Fibroblast of lung (primary cell): ENCODE data around the gene MGP. TPM values are rescaled to one million over a fixed set of nuclear protein-coding genes. Genes with fewer than 3 reads are reported as not detected.

ENCODE experiments used
- DNase-seq, 2 donors: peaks; one replicate each; pipeline versions ENCODE4 v3.0.0 to v3.0.0-alpha.2; 2010; ENCODE audit warnings: low read depth in 2 of 2
- H2AFZ ChIP-seq: 2 replicates; pipeline ENCODE4 v1.5.1; 2012; ENCODE audit warnings: low read length, control low read depth, inconsistent platforms
- H3K27ac ChIP-seq: 2 replicates; pipeline ENCODE4 v1.5.1; 2011; ENCODE audit warnings: low read length, control low read depth; ENCODE audit not compliant: insufficient read depth
- H3K27me3 ChIP-seq: 2 replicates; pipeline ENCODE4 v1.5.1; 2011; ENCODE audit warnings: mild to moderate bottlenecking, low read length; ENCODE audit not compliant: control insufficient read depth, insufficient read depth
- H3K36me3 ChIP-seq: 2 replicates; pipeline ENCODE4 v1.5.1; 2011; ENCODE audit warnings: low read length; ENCODE audit not compliant: control insufficient read depth, insufficient read depth
- H3K4me1 ChIP-seq: 2 replicates; pipeline ENCODE4 v1.5.1; 2011; ENCODE audit warnings: low read length; ENCODE audit not compliant: control insufficient read depth, insufficient read depth; ENCODE audit errors: extremely low read depth
- H3K4me2 ChIP-seq: 2 replicates; pipeline ENCODE4 v1.5.1; 2011; ENCODE audit warnings: low read length, control low read depth; ENCODE audit not compliant: insufficient read depth; ENCODE audit errors: extremely low read depth
- H3K4me3 ChIP-seq, 4 experiments: fragments of 200-600 bp in 1 of 4; sonication (generic) in 1 of 4; replicated peaks in 1 of 4; 2 replicates each; pipeline ENCODE4 v1.5.1; 2011 to 2016; ENCODE audit warnings: low read length in 4 of 4, low read depth in 3 of 4, mild to moderate bottlenecking in 3 of 4, control low read depth in 2 of 4, inconsistent platforms in 1 of 4, mixed read lengths in 1 of 4; ENCODE audit not compliant: insufficient read depth in 1 of 4; ENCODE audit errors: control extremely low read depth in 1 of 4
- H3K79me2 ChIP-seq: 2 replicates; pipeline ENCODE4 v1.5.1; 2012; ENCODE audit warnings: mild to moderate bottlenecking, low read length, inconsistent platforms; ENCODE audit not compliant: control insufficient read depth, insufficient read depth
- H3K9ac ChIP-seq: 2 replicates; pipeline ENCODE4 v1.5.1; 2011; ENCODE audit warnings: mild to moderate bottlenecking, low read length, control low read depth; ENCODE audit not compliant: insufficient read depth
- H3K9me3 ChIP-seq: 2 replicates; pipeline ENCODE4 v1.5.1; 2012; ENCODE audit warnings: low read depth, low read length; ENCODE audit not compliant: control insufficient read depth, insufficient read depth
- H4K20me1 ChIP-seq: 2 replicates; pipeline ENCODE4 v1.5.1; 2011; ENCODE audit warnings: low read length; ENCODE audit not compliant: control insufficient read depth, insufficient read depth; ENCODE audit errors: extremely low read depth
- EZH2 ChIP-seq: IDR thresholded peaks from 2 replicates; pipeline ENCODE4 v1.5.1; 2012; ENCODE audit warnings: low read length, control low read depth, mild to moderate bottlenecking; ENCODE audit errors: missing control alignments
- polyA plus RNA-seq, 2 donors: library from polyadenylated mRNA; depleted of rRNA in 1 of 2; stranded (reverse) in 1 of 2; unstranded in 1 of 2; fragments of >200 nt; gene quantifications; 2 replicates each; pipeline ENCODE4 v1.2.1, GENCODE V29; 2011 to 2012; ENCODE audit warnings: missing spikeins in 1 of 2
- total RNA-seq: library from RNA; depleted of rRNA; stranded (reverse); fragments of >200 nt; gene quantifications from 2 replicates; pipeline ENCODE4 v1.2.1, GENCODE V29; 2014
- TF ChIP-seq, protein P1 (sequence below), 2 donors: IDR thresholded peaks in 1 of 2; conservative IDR thresholded peaks in 1 of 2; 1 replicate in 1 of 2; 2 replicates in 1 of 2; pipeline ENCODE4 v1.5.1; 2011 to 2012; ENCODE audit warnings: low read length in 2 of 2, control low read depth in 1 of 2, inconsistent platforms in 1 of 2, low read depth in 1 of 2, mild to moderate bottlenecking in 1 of 2

Gene MGP
- total and polyA plus RNA-seq, 2 donors (not counting 1 experiment from before 2014, with no cell fraction given) = 2.0 to 15.9 TPM

DNA sequence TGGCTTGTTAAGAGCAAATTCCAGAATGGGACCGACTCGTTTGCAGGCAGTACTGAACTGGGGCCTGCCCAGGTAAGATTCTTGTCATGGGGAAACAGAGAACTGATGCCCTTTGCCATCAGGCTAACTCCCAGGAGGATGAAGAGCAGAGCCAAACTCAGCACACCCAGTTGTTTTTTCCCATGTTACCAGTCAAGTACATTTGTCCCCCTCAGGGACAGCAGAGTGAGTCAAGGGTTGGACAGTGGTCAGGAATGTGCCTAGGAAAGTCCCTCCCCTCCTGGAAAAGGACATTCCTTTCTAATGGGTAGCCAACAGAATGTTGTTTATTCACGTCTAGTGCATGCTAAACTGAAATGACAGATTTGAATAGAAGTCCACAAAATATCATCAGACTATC, 43.9 kb downstream of the MGP start:
- Histone ChIP-seq H3K9ac (no peak overlapping the region), H3K4me2 (no peak overlapping the region), H2AFZ (no peak overlapping the region), H3K27me3 (no peaks in the 10 kb centered on the region), H3K79me2 (no peaks in the 10 kb centered on the region), H3K4me3 (no peak overlapping the region), H4K20me1 (no peaks in the 10 kb centered on the region), H3K27ac (no peak overlapping the region), H3K9me3 (no peaks in the 10 kb centered on the region), H3K4me1 (peaks cover 4% of the 10 kb centered on the region), H3K36me3 (no peaks in the 10 kb centered on the region)
- TF ChIP-seq, protein P1, sequence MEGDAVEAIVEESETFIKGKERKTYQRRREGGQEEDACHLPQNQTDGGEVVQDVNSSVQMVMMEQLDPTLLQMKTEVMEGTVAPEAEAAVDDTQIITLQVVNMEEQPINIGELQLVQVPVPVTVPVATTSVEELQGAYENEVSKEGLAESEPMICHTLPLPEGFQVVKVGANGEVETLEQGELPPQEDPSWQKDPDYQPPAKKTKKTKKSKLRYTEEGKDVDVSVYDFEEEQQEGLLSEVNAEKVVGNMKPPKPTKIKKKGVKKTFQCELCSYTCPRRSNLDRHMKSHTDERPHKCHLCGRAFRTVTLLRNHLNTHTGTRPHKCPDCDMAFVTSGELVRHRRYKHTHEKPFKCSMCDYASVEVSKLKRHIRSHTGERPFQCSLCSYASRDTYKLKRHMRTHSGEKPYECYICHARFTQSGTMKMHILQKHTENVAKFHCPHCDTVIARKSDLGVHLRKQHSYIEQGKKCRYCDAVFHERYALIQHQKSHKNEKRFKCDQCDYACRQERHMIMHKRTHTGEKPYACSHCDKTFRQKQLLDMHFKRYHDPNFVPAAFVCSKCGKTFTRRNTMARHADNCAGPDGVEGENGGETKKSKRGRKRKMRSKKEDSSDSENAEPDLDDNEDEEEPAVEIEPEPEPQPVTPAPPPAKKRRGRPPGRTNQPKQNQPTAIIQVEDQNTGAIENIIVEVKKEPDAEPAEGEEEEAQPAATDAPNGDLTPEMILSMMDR (conservative IDR thresholded peaks at IDR 0.05 in 1 of 2, IDR thresholded peaks at IDR 0.05 in 1 of 2; ENCODE audit: low read depth in 1 of 2, low read length in 2 of 2) = no peak
- TF ChIP-seq EZH2 = no peak
- DNase-seq = peak; percentile 28 to 78

- no peak overlapping the region for H3K4me3 ChIP-seq
- no peaks in the 10 kb centered on the region for H4K20me1 ChIP-seq
- no peaks in the 10 kb centered on the region for H3K36me3 ChIP-seq
- TF ChIP-seq EZH2 = no peak
- TF ChIP-seq, protein P1 (conservative IDR thresholded peaks at IDR 0.05 in 1 of 2, IDR thresholded peaks at IDR 0.05 in 1 of 2; ENCODE audit: low read depth in 1 of 2, low read length in 2 of 2) = no peak
- no peak overlapping the region for H3K27ac ChIP-seq
- no peak overlapping the region for H3K9ac ChIP-seq
- no peaks in the 10 kb centered on the region for H3K9me3 ChIP-seq
- no peaks in the 10 kb centered on the region for H3K79me2 ChIP-seq
- no peaks in the 10 kb centered on the region for H3K27me3 ChIP-seq
- H2AFZ ChIP-seq = no peak overlapping the region
- H3K4me1 ChIP-seq = peaks cover 8% of the 10 kb centered on the region
- H3K4me2 ChIP-seq = no peak overlapping the region
- DNase-seq = no peak
Measured at GRCh38 chr12:14840616-14841015, 45.0 kb downstream of the MGP start.

GRCh38 chr12:14839262-14839661, 46.4 kb downstream of the MGP start:
- H3K27ac ChIP-seq = no peak overlapping the region
- H3K79me2 ChIP-seq = no peaks in the 10 kb centered on the region
- H3K9ac ChIP-seq = no peak overlapping the region
- no peaks in the 10 kb centered on the region for H4K20me1 ChIP-seq
- H3K4me2 ChIP-seq = no peak overlapping the region
- H3K27me3 ChIP-seq = no peaks in the 10 kb centered on the region
- TF ChIP-seq EZH2 = no peak
- TF ChIP-seq, protein P1 (conservative IDR thresholded peaks at IDR 0.05 in 1 of 2, IDR thresholded peaks at IDR 0.05 in 1 of 2; ENCODE audit: low read depth in 1 of 2, low read length in 2 of 2) = no peak
- no peaks in the 10 kb centered on the region for H3K9me3 ChIP-seq
- H2AFZ ChIP-seq = no peak overlapping the region
- H3K4me3 ChIP-seq = no peak overlapping the region
- no peaks in the 10 kb centered on the region for H3K36me3 ChIP-seq
- peaks cover 12% of the 10 kb centered on the region for H3K4me1 ChIP-seq
- DNase-seq = no peak
